Stimulated activated CD8-positive, alpha-beta memory T cell treated with anti-CD3 and anti-CD28 coated beads, Interleukin-4, amount 100 ng/mL, for 4 hours (primary cell): Measurements from ENCODE around the gene CASP5.

Experiments
- DNase-seq, 2 donors: peaks; one replicate each; pipeline ENCODE4 v3.0.0-alpha.2; 2020; ENCODE audit warnings: low read depth in 2 of 2, low spot score in 1 of 2

Gene CASP5

DNA sequence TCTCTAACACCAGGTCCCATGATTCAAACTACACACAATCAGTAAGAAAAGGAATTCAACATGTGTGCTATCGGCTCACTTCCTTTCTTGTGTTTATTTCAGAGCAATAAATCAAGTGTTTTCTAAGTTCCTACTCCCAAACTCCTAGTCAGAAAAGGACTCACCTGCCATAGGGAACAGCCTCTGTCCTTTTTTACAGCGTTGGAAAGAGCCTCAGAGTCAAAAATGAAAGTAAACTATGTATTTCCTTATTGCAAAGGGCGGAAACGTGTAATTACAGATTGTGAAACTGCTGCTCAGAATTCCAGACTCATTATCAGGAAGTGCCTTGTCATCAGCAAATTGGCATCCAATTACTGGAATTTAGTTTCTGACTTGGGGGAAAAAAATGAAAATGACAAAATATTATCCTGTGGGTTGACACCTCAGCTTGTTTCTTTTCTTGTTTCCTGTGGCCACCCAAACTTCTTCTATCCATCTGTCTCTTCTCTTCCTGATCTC lies 54.6 kb downstream of the CASP5 start, which contains the start of gene CASP4:
Gene CASP4, minus strand, starts transcription at position 220 of the 501 bp plus-strand sequence. Its CDS starts 49 bp downstream, at position 171.
- no peak for DNase-seq

DNA sequence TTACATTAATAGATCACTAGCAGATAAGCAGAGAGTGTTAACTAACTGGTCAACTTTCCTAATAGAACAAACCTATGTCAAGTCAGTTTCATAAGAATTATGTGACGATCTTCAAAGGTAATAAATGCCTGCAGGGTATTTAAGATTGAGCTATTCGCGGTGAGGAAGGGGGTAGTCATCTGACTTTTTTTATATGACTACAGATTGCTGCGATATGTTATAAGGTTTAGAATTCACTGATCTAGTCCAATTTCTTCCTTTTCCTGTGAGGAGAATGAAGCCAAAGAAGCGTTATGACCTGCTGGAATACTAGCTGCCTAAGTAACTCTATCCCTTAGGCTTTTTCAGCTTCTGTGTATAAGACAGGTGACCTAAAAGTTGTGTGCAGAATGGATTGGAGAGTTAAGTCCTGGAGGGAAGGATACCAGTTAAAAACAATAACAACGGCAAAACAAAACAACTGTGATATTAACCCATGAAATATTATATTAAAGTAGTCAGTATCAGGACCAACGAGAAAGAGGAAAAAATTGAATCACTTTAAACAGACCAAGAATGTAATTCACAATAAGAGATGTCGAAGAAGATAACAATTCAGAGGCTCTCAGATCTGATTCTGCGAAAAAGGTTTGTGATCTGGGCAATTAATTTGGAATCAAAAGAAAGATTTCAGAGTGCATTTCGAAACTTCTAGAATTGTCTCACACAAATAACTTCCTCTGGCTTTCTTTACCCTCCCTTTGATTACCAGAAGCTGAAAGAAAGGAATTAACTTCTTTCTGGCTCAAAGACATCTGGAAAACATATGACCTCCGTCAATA lies 55.2 kb downstream of the CASP5 start:
- DNase-seq, result no peak

DNA sequence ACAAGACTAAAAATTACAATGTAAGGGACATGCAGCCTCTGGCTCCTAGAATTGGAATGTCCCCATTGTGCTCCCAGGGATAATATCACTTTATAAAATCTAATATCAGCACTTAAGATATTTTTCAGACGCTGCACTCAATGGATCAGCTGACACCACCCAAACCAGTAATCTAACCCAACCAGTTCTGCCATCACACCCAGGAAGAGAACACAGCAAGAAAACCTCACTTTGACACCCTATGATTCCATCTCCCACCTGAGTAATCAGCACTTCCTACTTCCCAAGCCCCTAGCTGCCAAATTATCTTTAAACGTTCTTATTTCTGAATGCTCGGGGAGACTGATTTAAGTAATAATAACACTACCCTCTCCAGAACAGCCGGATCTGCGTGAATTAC lies 57.2 kb downstream of the CASP5 start:
- no peak for DNase-seq

DNA sequence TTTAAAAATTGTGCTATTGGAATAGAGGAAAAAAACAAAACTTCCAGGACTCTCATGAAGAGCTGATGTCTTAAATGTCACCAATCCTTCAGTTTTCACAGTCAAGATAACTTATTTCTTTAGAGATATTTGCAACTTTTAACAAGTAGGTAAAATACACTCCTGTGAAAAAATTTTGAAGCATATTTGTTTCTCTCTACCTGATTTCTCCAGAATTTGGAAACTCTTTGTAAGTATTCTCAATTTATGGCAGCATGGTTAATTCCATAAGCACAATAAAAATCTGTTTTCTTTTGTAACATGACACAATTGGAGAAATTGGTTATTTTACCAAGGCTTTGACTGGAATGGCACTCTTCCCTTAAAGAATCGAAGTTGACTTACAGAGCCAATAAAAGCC lies 58.7 kb downstream of the CASP5 start:
- DNase-seq, result no peak

DNA sequence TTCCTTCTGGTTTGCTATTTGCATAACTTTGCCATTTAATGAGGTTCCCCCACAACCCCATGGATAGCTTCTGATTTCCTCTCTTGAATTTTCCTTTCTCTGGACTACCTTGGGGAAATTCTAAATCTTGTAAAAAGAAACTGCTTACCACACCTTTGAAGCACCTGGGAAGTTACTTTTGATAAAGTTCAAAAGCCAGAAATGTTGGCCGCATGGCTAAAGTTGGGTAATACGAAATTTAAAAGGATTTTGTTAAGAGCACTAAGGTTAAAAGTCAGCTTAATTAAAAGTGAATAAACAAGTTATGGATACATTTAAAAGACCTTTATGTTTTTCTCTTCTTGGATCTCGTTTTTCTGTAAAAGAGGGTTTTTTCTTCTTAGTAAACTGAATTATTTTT lies 60.1 kb downstream of the CASP5 start:
- DNase-seq, result no peak

DNA sequence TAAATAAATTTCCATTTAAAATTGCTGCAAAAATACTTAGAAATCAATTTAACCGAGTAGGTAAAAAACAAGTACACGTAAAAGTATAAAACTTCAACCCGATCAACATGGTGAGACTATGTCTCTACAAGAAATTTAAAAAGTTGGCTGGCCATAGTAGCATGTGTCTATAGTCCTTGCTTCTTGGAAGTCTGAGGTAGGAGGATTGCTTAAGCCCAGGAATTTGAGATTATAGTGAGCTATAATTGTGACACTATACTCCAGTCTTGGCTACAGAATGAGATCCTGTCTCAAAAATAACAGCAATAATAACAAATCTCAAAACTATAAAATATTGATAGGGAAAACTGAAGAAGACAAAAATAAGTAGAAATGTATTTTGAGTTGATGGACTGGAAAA lies 65.7 kb downstream of the CASP5 start:
- no peak for DNase-seq

DNA sequence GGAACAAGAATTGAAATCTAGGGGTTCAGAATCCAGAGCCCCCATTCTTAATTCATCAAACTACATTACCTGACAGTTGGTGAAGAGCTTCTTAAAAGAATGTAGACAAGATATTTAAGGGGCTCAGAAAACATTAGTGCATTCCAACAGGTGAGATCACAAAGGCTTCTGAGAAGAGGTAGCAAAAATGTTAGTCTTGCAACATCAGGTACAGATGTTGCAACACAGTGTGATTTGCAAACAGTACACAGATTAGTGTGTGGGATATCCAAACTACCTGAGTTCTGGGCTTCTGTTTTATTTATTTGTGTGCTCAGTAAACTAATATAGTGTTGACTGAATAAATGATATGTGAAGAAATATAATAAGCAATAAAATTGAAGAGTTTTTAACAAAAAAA lies 66.4 kb downstream of the CASP5 start:
- DNase-seq, result no peak

DNA sequence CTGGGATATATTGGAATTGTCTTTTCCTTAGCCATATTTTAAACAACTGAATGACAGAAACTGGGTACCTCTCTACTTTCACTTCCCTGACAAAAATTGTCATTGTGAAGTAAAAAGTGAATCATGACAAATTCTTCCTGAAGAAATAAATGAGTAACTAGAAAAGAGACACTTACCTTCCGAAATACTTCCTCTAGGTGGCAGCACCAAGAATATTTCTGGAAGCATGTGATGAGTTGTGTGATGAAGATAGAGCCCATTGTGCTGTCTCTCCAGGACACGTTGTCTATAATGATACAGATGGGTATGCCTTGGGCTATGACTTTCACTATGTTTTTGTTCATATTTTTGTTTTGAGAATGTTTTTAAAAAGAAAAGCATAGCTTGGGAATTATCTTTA lies 76.1 kb downstream of the CASP5 start:
- DNase-seq, result no peak
